ENCODE data around the gene TMEM61. TPM values are rescaled to one million over a fixed set of nuclear protein-coding genes. Genes with fewer than 3 reads are reported as not detected.
A peak's percentile ranks its signal among the peaks of the same experiment; 100 is the strongest.

The TMEM61 gene
- total RNA-seq, 1 donor from 2014 or later: not detected

- Histone ChIP-seq H2AFZ (replicated peaks) (peak overlapping the region; percentile 66), H3K9me3 (ENCODE audit: low read depth) (no peaks in the 10 kb centered on the region), H3F3A (ENCODE audit: low read depth) (peaks cover 9% of the 10 kb centered on the region), H3K4me3 (peak overlapping the region; percentile 47), H3K36me3 (no peaks in the 10 kb centered on the region), H3K27me3 (peaks cover 62% of the 10 kb centered on the region), H3K9ac (no peak overlapping the region), H4K20me1 (ENCODE audit: low read depth) (peaks cover 2% of the 10 kb centered on the region), H3K79me2 (ENCODE audit: low read depth) (no peaks in the 10 kb centered on the region), H3K27ac (no peak overlapping the region), H3K4me1 (peaks cover 14% of the 10 kb centered on the region), H3K4me2 (peak overlapping the region; percentile 82)
- DNase-seq (ENCODE audit: low spot score): peak; percentile 89
- TF ChIP-seq EZH2phosphoT487 (IDR thresholded peaks at IDR 0.05) (no peak), CTCF (IDR thresholded peaks at IDR 0.05) (peak; percentile 94), EZH2 (IDR thresholded peaks at IDR 0.05) (no peak)
- Mint-ChIP-seq H3K4me3 (peak overlapping the region; percentile 64), H3K27me3 (ENCODE audit: insufficient read depth, low read depth) (peaks cover 38% of the 10 kb centered on the region), H3K27ac (no peak overlapping the region), H3K4me1 (peaks cover 32% of the 10 kb centered on the region), H3K36me3 (no peaks in the 10 kb centered on the region), H3K9me3 (no peaks in the 10 kb centered on the region)
Measured at GRCh38 chr1:54996359-54996868, 16.0 kb downstream of the TMEM61 start.

- Histone ChIP-seq H3K36me3 (no peaks in the 10 kb centered on the region), H3K4me1 (peaks cover 14% of the 10 kb centered on the region), H3K79me2 (ENCODE audit: low read depth) (no peaks in the 10 kb centered on the region), H3K4me2 (peak overlapping the region; percentile 82), H3K27ac (no peak overlapping the region), H3F3A (ENCODE audit: low read depth) (peaks cover 9% of the 10 kb centered on the region), H3K4me3 (peak overlapping the region; percentile 47), H4K20me1 (ENCODE audit: low read depth) (peaks cover 2% of the 10 kb centered on the region), H2AFZ (replicated peaks) (peak overlapping the region; percentile 66), H3K9me3 (ENCODE audit: low read depth) (no peaks in the 10 kb centered on the region), H3K9ac (no peak overlapping the region), H3K27me3 (peaks cover 69% of the 10 kb centered on the region)
- TF ChIP-seq EZH2 (IDR thresholded peaks at IDR 0.05) (peak; percentile 86), CTCF (IDR thresholded peaks at IDR 0.05) (no peak), EZH2phosphoT487 (IDR thresholded peaks at IDR 0.05) (peak; percentile 78)
- H3K4me1 Mint-ChIP-seq: peaks cover 32% of the 10 kb centered on the region
- peak; percentile 48 for DNase-seq (ENCODE audit: low spot score)
- H3K4me3 Mint-ChIP-seq: peak overlapping the region; percentile 64
- H3K9me3 Mint-ChIP-seq: no peaks in the 10 kb centered on the region
- H3K27ac Mint-ChIP-seq: peak overlapping the region; percentile 68
- no peaks in the 10 kb centered on the region for H3K36me3 Mint-ChIP-seq
- H3K27me3 Mint-ChIP-seq (ENCODE audit: insufficient read depth, low read depth): peaks cover 36% of the 10 kb centered on the region
Measured at GRCh38 chr1:54996869-54997710, 16.7 kb downstream of the TMEM61 start.

DNA sequence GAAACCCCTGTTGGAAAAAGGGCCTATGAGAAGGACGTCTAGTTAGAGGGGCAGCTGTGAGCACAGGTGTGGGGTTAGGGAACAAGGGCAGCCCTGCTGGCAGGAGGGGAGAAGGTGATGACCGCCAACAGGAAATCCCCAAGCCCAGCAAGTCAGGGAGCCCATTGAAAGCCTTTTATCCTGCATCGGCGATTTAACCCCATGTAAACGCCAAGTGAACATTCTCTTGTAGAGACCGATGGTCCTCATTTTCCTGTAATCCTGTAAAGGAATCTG is 17.2 kb downstream of the TMEM61 start:
- H3K4me3 ChIP-seq: no peak overlapping the region
- H3K9me3 Mint-ChIP-seq: no peaks in the 10 kb centered on the region
- no peaks in the 10 kb centered on the region for H3K9me3 ChIP-seq (ENCODE audit: low read depth)
- H3K36me3 Mint-ChIP-seq: no peaks in the 10 kb centered on the region
- TF ChIP-seq EZH2 (IDR thresholded peaks at IDR 0.05) (no peak), EZH2phosphoT487 (IDR thresholded peaks at IDR 0.05) (peak; percentile 32), CTCF (IDR thresholded peaks at IDR 0.05) (no peak)
- H3K79me2 ChIP-seq (ENCODE audit: low read depth): no peaks in the 10 kb centered on the region
- peaks cover 2% of the 10 kb centered on the region for H4K20me1 ChIP-seq (ENCODE audit: low read depth)
- H3K27me3 Mint-ChIP-seq (ENCODE audit: insufficient read depth, low read depth): peaks cover 36% of the 10 kb centered on the region
- peaks cover 14% of the 10 kb centered on the region for H3K4me1 ChIP-seq
- H3F3A ChIP-seq (ENCODE audit: low read depth): peaks cover 9% of the 10 kb centered on the region
- H3K4me1 Mint-ChIP-seq: peaks cover 32% of the 10 kb centered on the region
- H3K36me3 ChIP-seq: no peaks in the 10 kb centered on the region
- no peak overlapping the region for H2AFZ ChIP-seq (replicated peaks)
- H3K9ac ChIP-seq: no peak overlapping the region
- peaks cover 72% of the 10 kb centered on the region for H3K27me3 ChIP-seq
- no peak overlapping the region for H3K27ac Mint-ChIP-seq
- DNase-seq (ENCODE audit: low spot score): no peak
- H3K27ac ChIP-seq: no peak overlapping the region
- H3K4me3 Mint-ChIP-seq: peak overlapping the region; percentile 64
- H3K4me2 ChIP-seq: no peak overlapping the region

Data from neural progenitor cell (in vitro differentiated cells).